HG02870 (cell line): ENCODE data around the gene HCN2.
"Not testable (repeated sequence)": the region's sequence is repeated elsewhere in the genome, so short reads cannot be mapped to it uniquely, and the experiment has no call there.

ENCODE experiments used
- ATAC-seq: cut with Tn5 transposase; IDR thresholded peaks from one replicate; pipeline ENCODE4 v1.9.1; 2021; ENCODE audit warnings: mild to moderate bottlenecking, moderate library complexity; ENCODE audit not compliant: unreplicated experiment

Gene HCN2

GRCh38 chr19:617551-618246, 28.0 kb downstream of the HCN2 start:
- no peak for ATAC-seq

GRCh38 chr19:618247-618619, 28.6 kb downstream of the HCN2 start:
- ATAC-seq = no peak

GRCh38 chr19:618674-619285, 29.1 kb downstream of the HCN2 start:
- ATAC-seq = no peak

- no peak for ATAC-seq
These were observed 29.8 kb downstream of the HCN2 start for GRCh38 chr19:619286-620002.

- ATAC-seq = no peak
These were observed 30.6 kb downstream of the HCN2 start for GRCh38 chr19:620166-620862.

GRCh38 chr19:621191-621590, 31.5 kb downstream of the HCN2 start:
- not testable (repeated sequence) for ATAC-seq

- ATAC-seq = no peak
These were observed 32.1 kb downstream of the HCN2 start for GRCh38 chr19:621819-622218.

GRCh38 chr19:622666-623065, 33.0 kb downstream of the HCN2 start:
- no peak for ATAC-seq

GRCh38 chr19:623175-623916, 33.7 kb downstream of the HCN2 start:
- ATAC-seq = no peak

- ATAC-seq = no peak
These were observed 34.3 kb downstream of the HCN2 start for GRCh38 chr19:623974-624373.

- ATAC-seq = no peak
These were observed 34.9 kb downstream of the HCN2 start for GRCh38 chr19:624433-625109.

- ATAC-seq = no peak
These were observed 35.6 kb downstream of the HCN2 start for GRCh38 chr19:625257-625656.

- ATAC-seq = not testable (repeated sequence)
These were observed 36.9 kb downstream of the HCN2 start for GRCh38 chr19:626566-626965.

GRCh38 chr19:628168-628567, 38.5 kb downstream of the HCN2 start:
- no peak for ATAC-seq

- ATAC-seq = not testable (repeated sequence)
These were observed 39.8 kb downstream of the HCN2 start for GRCh38 chr19:629515-629914.

- ATAC-seq = no peak
These were observed 40.5 kb downstream of the HCN2 start for GRCh38 chr19:629961-630714.

- peak; percentile 16 for ATAC-seq
These were observed 42.9 kb downstream of the HCN2 start for GRCh38 chr19:632579-633067.

GRCh38 chr19:633068-633785, 43.5 kb downstream of the HCN2 start, which contains the start of gene POLRMT:
TSS of gene POLRMT (minus strand) at chr19:633537. CDS start at chr19:633512, 25 bp downstream.
- peak; percentile 88 for ATAC-seq
